Vagina (tissue), 2 donors: ENCODE data around the gene CAMKMT. TPM values are rescaled to one million over a fixed set of nuclear protein-coding genes. Genes with fewer than 3 reads are reported as not detected.

Source experiments
- DNase-seq, 2 donors: peaks; one replicate each; pipeline ENCODE4 v3.0.0-alpha.2; 2017; ENCODE audit errors: extremely low spot score in 2 of 2
- H3K27ac ChIP-seq: fragments of 200-600 bp; sonication (generic); one replicate; pipeline ENCODE4 v1.5.1; 2019
- H3K27me3 ChIP-seq: fragments of 200-600 bp; sonication (generic); one replicate; pipeline ENCODE4 v1.5.1; 2019
- H3K36me3 ChIP-seq, 2 donors: fragments of 200-600 bp; sonication (generic); one replicate each; pipeline ENCODE4 v1.5.1; 2017 to 2019
- H3K4me1 ChIP-seq: fragments of 200-600 bp; sonication (generic); one replicate; pipeline ENCODE4 v1.5.1; 2019
- H3K4me3 ChIP-seq, 2 donors: fragments of 200-600 bp; sonication (generic); 1 replicate in 1 of 2; 2 replicates in 1 of 2; pipeline ENCODE4 v1.5.1; 2016 to 2019
- H3K9me3 ChIP-seq: fragments of 200-600 bp; sonication (generic); one replicate; pipeline ENCODE4 v1.5.1; 2019
- CTCF ChIP-seq, 3 experiments: fragments of 450-650 bp in 2 of 3; fragments of 200-600 bp in 1 of 3; sonication (generic) in 1 of 3; IDR thresholded peaks; one replicate each; pipeline ENCODE4 v1.5.1; 2017 to 2019; ENCODE audit warnings: antibody characterized with exemption in 3 of 3, mild to moderate bottlenecking in 2 of 3, moderate library complexity in 2 of 3
- POLR2A ChIP-seq, 2 donors: fragments of 450-650 bp; IDR thresholded peaks; one replicate each; pipeline ENCODE4 v1.6.1; 2017; ENCODE audit warnings: antibody characterized with exemption in 2 of 2, mild to moderate bottlenecking in 2 of 2, moderate library complexity in 2 of 2
- POLR2AphosphoS5 ChIP-seq, 2 donors: sonication (generic); formaldehyde crosslinking; IDR thresholded peaks; one replicate each; pipeline ENCODE4 v1.9.0; 2017; ENCODE audit warnings: antibody characterized with exemption in 2 of 2, mild to moderate bottlenecking in 2 of 2, low read depth in 1 of 2; ENCODE audit not compliant: insufficient read depth in 1 of 2
- intact Hi-C: fragments of 100-400 bp; cut with DNase I; formaldehyde crosslinking; loops from one replicate; pipeline ENCODE4 v1.15.1; 2023
- total RNA-seq: library from RNA; depleted of rRNA; stranded (reverse); fragments of >200 nt; gene quantifications from one replicate; pipeline ENCODE4 v1.2.3, GENCODE V29; 2016

Gene CAMKMT
- total RNA-seq, 1 donor from 2014 or later = 21.1 TPM

- no peak for DNase-seq
- peaks cover 13% of the 10 kb centered on the region for H3K4me1 ChIP-seq
- no peaks in the 10 kb centered on the region for H3K9me3 ChIP-seq
- H3K27ac ChIP-seq = no peak overlapping the region
- no peaks in the 10 kb centered on the region for H3K27me3 ChIP-seq
- H3K36me3 ChIP-seq = no peaks in the 10 kb centered on the region
- intact Hi-C loops = no loop called here
- TF ChIP-seq POLR2A (IDR thresholded peaks at IDR 0.05) (no peak), POLR2AphosphoS5 (IDR thresholded peaks at IDR 0.05; ENCODE audit: insufficient read depth in 1 of 2, low read depth in 1 of 2) (no peak), CTCF (IDR thresholded peaks at IDR 0.05) (no peak)
- no peak overlapping the region for H3K4me3 ChIP-seq
Measured at GRCh38 chr2:44743473-44743872, 381.7 kb downstream of the CAMKMT start.

- no peak overlapping the region for H3K27ac ChIP-seq
- no peaks in the 10 kb centered on the region for H3K36me3 ChIP-seq
- H3K4me3 ChIP-seq = no peak overlapping the region
- intact Hi-C loops = no loop called here
- TF ChIP-seq POLR2AphosphoS5 (IDR thresholded peaks at IDR 0.05; ENCODE audit: insufficient read depth in 1 of 2, low read depth in 1 of 2) (no peak), CTCF (IDR thresholded peaks at IDR 0.05) (no peak), POLR2A (IDR thresholded peaks at IDR 0.05) (no peak)
- H3K9me3 ChIP-seq = no peaks in the 10 kb centered on the region
- no peaks in the 10 kb centered on the region for H3K27me3 ChIP-seq
- DNase-seq = no peak
- H3K4me1 ChIP-seq = peaks cover 13% of the 10 kb centered on the region
Measured at GRCh38 chr2:44744961-44745892, 383.5 kb downstream of the CAMKMT start.

GRCh38 chr2:44745922-44746766, 384.4 kb downstream of the CAMKMT start:
- Histone ChIP-seq H3K27me3 (no peaks in the 10 kb centered on the region), H3K36me3 (no peaks in the 10 kb centered on the region), H3K4me3 (no peak overlapping the region), H3K27ac (no peak overlapping the region), H3K4me1 (peaks cover 13% of the 10 kb centered on the region), H3K9me3 (no peaks in the 10 kb centered on the region)
- intact Hi-C loops = no loop called here
- no peak for DNase-seq
- TF ChIP-seq CTCF (IDR thresholded peaks at IDR 0.05) (no peak), POLR2A (IDR thresholded peaks at IDR 0.05) (no peak), POLR2AphosphoS5 (IDR thresholded peaks at IDR 0.05; ENCODE audit: insufficient read depth in 1 of 2, low read depth in 1 of 2) (no peak)

- Histone ChIP-seq H3K27ac (no peak overlapping the region), H3K36me3 (no peaks in the 10 kb centered on the region), H3K9me3 (no peaks in the 10 kb centered on the region), H3K4me3 (no peak overlapping the region), H3K4me1 (peaks cover 13% of the 10 kb centered on the region), H3K27me3 (no peaks in the 10 kb centered on the region)
- TF ChIP-seq CTCF (IDR thresholded peaks at IDR 0.05) (no peak), POLR2A (IDR thresholded peaks at IDR 0.05) (no peak), POLR2AphosphoS5 (IDR thresholded peaks at IDR 0.05; ENCODE audit: insufficient read depth in 1 of 2, low read depth in 1 of 2) (peak in 1 of 2 donors; percentile 61)
- DNase-seq = no peak
- intact Hi-C loops = no loop called here
Measured at GRCh38 chr2:44746856-44747615, 385.3 kb downstream of the CAMKMT start.
